H7 (cell line): ENCODE results near the gene TESK2. TPM values are rescaled to one million over a fixed set of nuclear protein-coding genes. Genes with fewer than 3 reads are reported as not detected.
"Not testable (repeated sequence)": the region's sequence is repeated elsewhere in the genome, so short reads cannot be mapped to it uniquely, and the experiment has no call there.

Experiments used
- DNase-seq: peaks from one replicate; pipeline ENCODE4 v3.0.0; 2012
- H3K27me3 ChIP-seq: 2 replicates; pipeline ENCODE4 v1.6.0; 2011; ENCODE audit warnings: mild to moderate bottlenecking, low read length; ENCODE audit not compliant: control insufficient read depth, insufficient read depth
- H3K36me3 ChIP-seq: replicated peaks from 2 replicates; pipeline ENCODE4 v1.5.1; 2011; ENCODE audit warnings: low read length; ENCODE audit not compliant: control insufficient read depth, insufficient read depth
- H3K4me3 ChIP-seq: 2 replicates; pipeline ENCODE4 v1.5.1; 2011; ENCODE audit warnings: low read depth, mild to moderate bottlenecking, control low read depth, low read length, moderate library complexity; ENCODE audit not compliant: insufficient read depth
- total RNA-seq: library from RNA; depleted of rRNA; stranded (reverse); fragments of >200 nt; shearing (Covaris generic); gene quantifications from 2 replicates; pipeline ENCODE4 v1.2.3, GENCODE V29; 2014

TESK2 gene
- total RNA-seq, 1 experiment from 2014 or later, result 14.5 TPM

- H3K36me3 ChIP-seq, result no peaks in the 10 kb centered on the region
- no peak for DNase-seq
- H3K27me3 ChIP-seq, result no peaks in the 10 kb centered on the region
- H3K4me3 ChIP-seq, result no peak overlapping the region
These were observed 20.6 kb downstream of the TESK2 start for GRCh38 chr1:45470306-45470798.

- H3K36me3 ChIP-seq, H3K27me3 ChIP-seq, DNase-seq, H3K4me3 ChIP-seq: not testable (repeated sequence)
These were observed 23.6 kb downstream of the TESK2 start for GRCh38 chr1:45467353-45467752.

DNA sequence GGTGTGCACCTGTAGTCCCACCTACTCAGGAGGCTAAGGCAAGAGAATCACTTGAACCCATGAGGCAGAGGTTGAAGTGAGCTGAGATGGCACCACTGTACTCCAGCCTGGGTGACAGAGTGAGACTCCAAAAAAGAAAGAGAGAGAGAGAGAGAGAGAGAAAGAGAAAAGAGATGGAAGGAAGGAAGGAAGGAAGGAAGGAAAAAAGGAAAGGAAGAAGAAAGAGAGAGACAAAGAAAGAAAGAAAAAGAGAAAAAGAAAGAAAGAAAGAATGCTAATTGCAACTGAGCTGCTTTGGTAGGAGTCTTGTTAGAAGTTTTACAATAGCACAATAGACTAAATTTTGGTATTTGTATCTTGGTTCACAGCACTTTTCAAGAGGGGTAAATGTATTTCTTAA lies 25.7 kb downstream of the TESK2 start:
- Histone ChIP-seq H3K4me3 (no peak overlapping the region), H3K36me3 (no peaks in the 10 kb centered on the region), H3K27me3 (no peaks in the 10 kb centered on the region)
- no peak for DNase-seq

GRCh38 chr1:45458894-45459293 lies 32.1 kb downstream of the TESK2 start:
- H3K4me3 ChIP-seq, result no peak overlapping the region
- H3K36me3 ChIP-seq, result no peaks in the 10 kb centered on the region
- no peak for DNase-seq
- H3K27me3 ChIP-seq, result no peaks in the 10 kb centered on the region

DNA sequence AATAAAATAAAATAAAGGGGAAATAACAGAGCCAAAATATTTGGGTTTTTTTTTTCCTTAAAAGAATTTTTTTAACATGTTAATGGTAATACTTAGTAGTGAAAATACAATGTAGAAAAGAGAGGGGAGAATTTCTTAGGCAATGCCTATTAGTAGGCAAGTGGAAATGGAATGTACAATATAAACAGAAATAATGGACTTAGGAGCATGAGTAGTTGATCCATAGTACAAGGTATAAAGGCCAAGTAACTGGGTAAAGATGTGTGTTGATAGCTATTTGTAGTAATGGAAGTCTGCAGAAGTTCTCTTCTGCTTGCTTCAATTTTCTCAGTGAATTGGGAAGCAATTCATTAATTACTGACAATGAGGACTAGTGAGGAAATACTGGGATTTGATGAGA lies 34.4 kb downstream of the TESK2 start:
- H3K36me3 ChIP-seq, result no peaks in the 10 kb centered on the region

DNA sequence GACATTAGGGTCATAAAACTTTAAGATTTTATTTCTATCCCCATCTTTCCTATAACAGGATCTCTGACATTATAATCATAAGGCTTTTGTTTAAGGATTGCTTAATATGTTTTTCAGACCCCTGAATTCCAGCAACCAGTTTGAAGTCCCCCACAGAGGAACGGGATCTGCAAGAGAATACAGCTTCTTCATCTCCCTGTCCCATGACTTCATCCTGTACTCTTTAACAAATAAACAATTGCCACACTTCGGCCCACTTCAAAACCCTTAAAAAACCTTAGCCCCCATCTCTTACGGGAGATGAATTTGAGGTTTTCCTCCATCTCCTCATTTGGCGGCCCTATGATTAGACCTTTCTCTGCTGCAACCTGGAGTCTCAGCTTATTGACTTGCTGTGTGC lies 35.8 kb downstream of the TESK2 start:
- Histone ChIP-seq H3K36me3 (no peaks in the 10 kb centered on the region), H3K27me3 (no peaks in the 10 kb centered on the region), H3K4me3 (no peak overlapping the region)
- no peak for DNase-seq

More for the DNA sequence above, 34.4 kb downstream of the TESK2 start:
- no peak for DNase-seq
- no peaks in the 10 kb centered on the region for H3K27me3 ChIP-seq
- H3K4me3 ChIP-seq, result no peak overlapping the region

- DNase-seq, result no peak
- Histone ChIP-seq H3K36me3 (no peaks in the 10 kb centered on the region), H3K4me3 (no peak overlapping the region), H3K27me3 (no peaks in the 10 kb centered on the region)
These were observed 36.5 kb downstream of the TESK2 start for GRCh38 chr1:45454464-45454863.

DNA sequence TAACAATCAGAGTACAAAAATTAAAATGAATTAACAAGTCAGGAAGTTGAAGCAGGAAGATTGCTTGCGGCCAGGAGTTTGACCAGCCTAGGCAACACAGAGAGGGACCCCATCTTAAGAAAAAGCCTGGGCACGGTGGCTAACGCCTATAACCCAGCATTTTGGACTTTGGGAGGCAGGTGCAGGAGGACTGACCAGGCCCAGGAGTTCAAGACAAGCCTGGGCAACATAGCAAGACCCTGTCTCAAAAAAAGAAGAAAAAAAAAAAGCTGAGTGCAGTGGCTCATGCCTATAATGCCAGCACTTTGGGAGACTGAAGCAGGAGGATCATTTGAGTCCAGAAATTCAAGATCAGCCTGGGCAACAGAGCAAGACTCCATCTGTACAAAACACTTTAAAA lies 38.5 kb downstream of the TESK2 start:
- no peaks in the 10 kb centered on the region for H3K27me3 ChIP-seq
- no peaks in the 10 kb centered on the region for H3K36me3 ChIP-seq
- DNase-seq, result no peak
- H3K4me3 ChIP-seq, result no peak overlapping the region

GRCh38 chr1:45448357-45448756 lies 42.6 kb downstream of the TESK2 start:
- DNase-seq, result no peak
- H3K4me3 ChIP-seq, result no peak overlapping the region
- no peaks in the 10 kb centered on the region for H3K36me3 ChIP-seq
- H3K27me3 ChIP-seq, result no peaks in the 10 kb centered on the region

GRCh38 chr1:45446950-45447672 lies 43.9 kb downstream of the TESK2 start:
- no peak overlapping the region for H3K4me3 ChIP-seq
- H3K36me3 ChIP-seq, result no peaks in the 10 kb centered on the region
- no peak for DNase-seq
- H3K27me3 ChIP-seq, result no peaks in the 10 kb centered on the region

GRCh38 chr1:45446530-45446929 lies 44.4 kb downstream of the TESK2 start:
- Histone ChIP-seq H3K4me3 (no peak overlapping the region), H3K27me3 (no peaks in the 10 kb centered on the region), H3K36me3 (no peaks in the 10 kb centered on the region)
- no peak for DNase-seq

DNA sequence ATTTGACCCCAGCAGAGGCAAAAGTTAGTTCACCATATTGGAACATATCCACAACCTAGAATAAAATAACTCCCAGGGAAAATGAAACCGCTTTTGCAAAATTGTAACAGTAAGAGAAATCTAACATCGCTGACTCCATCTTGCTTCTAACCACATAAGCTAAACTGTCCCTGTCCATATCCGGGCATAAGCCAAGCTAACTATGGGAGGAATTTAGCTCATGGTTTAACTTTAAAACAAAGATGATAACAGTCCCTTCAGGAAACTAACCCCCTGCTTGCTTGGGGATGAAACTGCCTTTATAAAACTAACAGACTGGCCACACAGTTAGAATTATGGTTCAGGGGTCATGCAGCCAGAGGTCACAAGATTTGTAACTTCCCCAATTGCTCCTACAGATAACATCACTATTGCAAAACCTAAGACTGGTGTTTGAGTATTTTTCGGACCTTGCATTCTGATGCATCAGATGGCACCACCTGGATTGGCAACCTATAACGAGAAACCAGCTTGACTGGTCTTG lies 46.3 kb downstream of the TESK2 start:
- no peaks in the 10 kb centered on the region for H3K36me3 ChIP-seq

DNA sequence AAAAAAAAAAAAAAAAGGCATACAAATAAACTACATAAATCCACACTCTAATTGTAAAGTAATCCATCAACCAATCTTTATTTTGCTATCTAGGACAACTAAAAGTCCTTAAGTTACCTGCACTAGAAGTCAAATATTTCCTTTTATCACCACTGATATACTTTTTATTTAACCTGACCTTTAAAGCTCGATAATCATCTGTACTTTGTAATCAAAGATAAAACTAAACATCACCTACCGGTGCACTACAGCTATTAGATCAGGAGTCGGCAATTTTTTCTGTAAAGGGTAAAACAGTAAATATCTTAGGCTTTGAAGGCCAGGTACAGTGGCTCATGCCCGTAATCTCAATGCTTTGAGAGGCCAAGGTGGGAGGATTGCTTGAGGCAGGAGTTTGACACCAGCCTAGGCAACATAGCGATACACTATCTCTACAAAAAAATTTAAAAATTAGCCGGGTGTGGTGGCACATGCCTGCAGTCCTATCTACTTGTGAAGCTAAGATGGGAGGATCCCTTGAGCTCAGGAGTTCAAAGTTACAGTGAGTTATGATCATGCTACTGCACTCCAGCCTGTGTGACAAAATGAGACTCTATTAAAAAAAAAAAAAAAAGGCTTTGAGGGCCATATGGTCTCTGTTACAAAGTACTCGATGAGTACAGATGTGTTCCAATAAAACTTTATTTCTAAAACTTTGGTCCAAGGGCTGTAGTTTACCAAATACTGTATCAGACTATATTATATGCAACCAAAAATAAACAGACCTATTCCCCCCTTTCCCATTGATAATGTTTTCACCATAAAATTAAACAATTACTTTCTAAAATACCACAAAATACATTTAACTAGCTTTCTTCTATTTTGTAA lies 47.1 kb downstream of the TESK2 start:
- H3K27me3 ChIP-seq, result no peaks in the 10 kb centered on the region
- no peak for DNase-seq
- H3K4me3 ChIP-seq, result no peak overlapping the region
- no peaks in the 10 kb centered on the region for H3K36me3 ChIP-seq

More for the DNA sequence above, 46.3 kb downstream of the TESK2 start:
- DNase-seq, result no peak
- Histone ChIP-seq H3K4me3 (no peak overlapping the region), H3K27me3 (no peaks in the 10 kb centered on the region)

DNA sequence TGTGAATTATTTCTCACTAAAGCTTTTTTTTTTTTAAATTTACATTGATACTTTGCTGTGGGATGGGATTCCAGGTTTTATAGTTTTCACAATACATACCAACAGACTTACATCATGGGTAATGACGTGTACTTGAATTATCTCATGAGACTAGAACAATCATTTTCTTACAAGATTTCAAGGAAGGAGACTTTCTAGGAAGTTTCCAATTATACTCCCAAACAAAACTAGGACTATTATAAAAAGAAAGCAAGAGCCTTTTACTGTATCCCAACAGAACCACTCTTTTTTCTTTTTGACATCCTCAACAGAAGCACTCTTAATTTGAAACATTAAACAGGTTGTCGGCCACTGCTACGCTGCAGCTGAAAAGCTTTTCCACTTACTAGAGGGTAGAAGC lies 48.7 kb downstream of the TESK2 start:
- no peaks in the 10 kb centered on the region for H3K27me3 ChIP-seq
- no peak for DNase-seq
- no peak overlapping the region for H3K4me3 ChIP-seq
- no peaks in the 10 kb centered on the region for H3K36me3 ChIP-seq

DNA sequence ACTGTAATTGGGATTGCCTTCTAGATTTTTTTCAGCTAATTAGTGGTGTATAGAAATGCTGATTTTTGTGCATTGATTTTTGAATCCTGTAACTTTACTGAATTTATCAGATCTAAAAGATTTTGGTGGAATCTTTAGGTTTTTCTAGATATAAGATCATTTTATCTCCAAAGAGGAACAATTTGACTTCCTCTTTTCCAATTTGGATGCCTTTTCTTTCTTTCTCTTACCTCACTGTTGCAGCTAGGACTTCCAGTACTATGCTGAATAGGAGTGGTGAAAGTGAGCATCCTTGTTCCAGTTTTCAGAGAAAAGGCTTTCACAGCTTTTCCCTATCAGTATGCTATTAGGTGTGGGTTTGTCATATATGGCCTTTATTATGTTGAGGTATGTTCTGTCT lies 53.6 kb downstream of the TESK2 start:
- no peak for DNase-seq
- Histone ChIP-seq H3K27me3 (no peaks in the 10 kb centered on the region), H3K4me3 (no peak overlapping the region), H3K36me3 (no peaks in the 10 kb centered on the region)
